GM11168 (cell line): ENCODE results near the gene UGT3A2.
"Not testable (repeated sequence)": the region's sequence is repeated elsewhere in the genome, so short reads cannot be mapped to it uniquely, and the experiment has no call there.

ENCODE experiments used
- in situ Hi-C: fragments of 300-500 bp; cut with MboI; formaldehyde crosslinking; loops from one replicate; pipeline ENCODE4 v1.12.0; 2022; ENCODE audit warnings: low sequenced_read_pairs; ENCODE audit not compliant: unreplicated experiment

The UGT3A2 gene

GRCh38 chr5:36054647-36055046 lies 12.0 kb downstream of the UGT3A2 start:
- in situ Hi-C loops = no loop called here

- in situ Hi-C loops = no loop called here
These were observed 14.1 kb downstream of the UGT3A2 start for GRCh38 chr5:36052538-36052937.

DNA sequence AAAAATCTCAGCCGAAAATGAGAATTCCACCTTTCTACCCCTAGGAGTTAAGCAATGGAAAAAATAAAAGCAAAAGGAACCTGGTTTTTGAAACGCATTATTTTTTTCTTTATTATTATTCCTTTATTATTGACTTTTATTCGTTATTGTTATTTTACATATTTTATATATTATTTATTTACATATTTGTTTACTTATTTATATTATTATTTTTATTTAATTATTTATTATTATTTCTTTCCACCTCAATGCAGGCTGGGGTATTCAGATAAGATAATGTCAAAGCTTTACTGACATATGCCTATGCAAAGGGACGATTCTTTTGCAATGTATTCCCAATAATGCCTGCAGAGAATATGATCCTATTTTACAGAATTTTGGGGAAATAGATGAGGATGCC lies 16.7 kb downstream of the UGT3A2 start:
- in situ Hi-C loops = no loop called here

DNA sequence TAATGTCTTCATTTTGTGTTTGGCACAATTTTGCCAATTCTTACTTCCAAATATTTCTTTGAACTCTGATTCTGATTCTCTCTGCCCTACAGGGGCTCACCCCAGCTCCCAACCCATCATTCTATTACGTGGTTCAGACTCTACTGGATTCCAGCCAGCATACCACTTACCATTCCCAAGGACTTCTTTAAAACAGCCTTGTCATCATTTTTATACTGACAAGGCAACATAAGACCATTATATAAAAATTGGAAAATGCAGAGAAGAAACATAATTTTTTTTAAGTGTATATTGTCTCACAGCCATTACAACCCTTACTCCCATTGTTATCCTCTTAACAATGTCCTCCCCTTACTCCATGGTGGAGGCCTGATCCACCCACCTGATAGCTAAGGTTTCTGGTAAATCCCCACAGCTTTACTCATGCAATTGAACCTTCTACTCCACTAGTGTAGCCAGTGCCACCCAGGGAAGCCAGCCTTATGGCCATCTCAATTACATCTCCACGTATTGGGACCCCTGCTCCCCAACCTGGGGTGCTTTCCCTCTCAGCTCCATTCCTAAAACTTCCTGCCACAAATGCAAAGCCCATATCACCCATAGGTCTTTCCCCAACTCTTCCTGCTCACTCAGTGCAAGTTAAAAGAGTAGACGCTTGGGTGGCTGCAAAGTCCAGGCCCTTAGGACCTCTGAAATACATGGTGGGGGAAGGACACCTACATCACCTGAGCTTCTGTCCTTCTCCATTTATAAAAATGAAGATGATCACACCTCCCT lies 19.1 kb downstream of the UGT3A2 start:
- in situ Hi-C loops = no loop called here

DNA sequence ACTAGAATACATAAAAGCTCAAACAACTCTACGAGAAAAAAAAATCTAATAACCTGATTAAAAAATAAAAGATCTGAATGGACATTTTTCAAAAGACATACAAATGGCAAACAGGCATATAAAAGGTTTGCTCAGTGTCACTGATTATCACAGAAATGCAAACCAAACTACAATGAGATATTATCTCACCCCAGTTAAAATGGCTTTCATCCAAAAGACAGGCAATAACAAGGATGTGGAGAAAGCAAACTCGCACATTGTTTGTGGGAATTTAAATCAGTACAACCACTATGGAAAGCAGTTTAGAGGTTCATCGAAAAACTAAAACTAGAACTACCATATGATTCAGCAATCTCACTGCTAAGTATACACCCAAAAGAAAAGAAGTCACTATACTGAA lies 20.8 kb downstream of the UGT3A2 start:
- in situ Hi-C loops = no loop called here

- in situ Hi-C loops = no loop called here
These were observed 25.2 kb downstream of the UGT3A2 start for GRCh38 chr5:36041537-36041845.

- in situ Hi-C loops = no loop called here
These were observed 25.8 kb downstream of the UGT3A2 start for GRCh38 chr5:36040651-36041536.

DNA sequence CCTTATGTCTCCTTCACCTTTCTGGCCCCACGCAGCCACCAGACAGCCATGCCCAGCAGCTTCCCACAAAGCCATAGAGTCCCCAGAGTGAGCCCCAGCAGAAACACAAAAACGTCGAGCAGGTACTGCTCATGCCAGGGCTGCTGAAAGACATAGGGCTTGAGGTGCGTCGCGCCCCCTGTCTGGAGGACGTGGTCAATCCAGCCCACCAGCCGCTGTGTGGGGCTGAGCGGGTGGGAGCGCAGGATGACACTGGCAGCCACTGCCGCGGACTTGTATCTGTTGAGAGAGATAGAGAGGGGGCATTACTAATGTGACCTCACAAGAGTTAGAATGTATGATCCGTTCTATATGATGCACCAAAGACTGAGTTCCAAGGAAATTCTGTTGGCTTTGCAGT lies 31.0 kb downstream of the UGT3A2 start:
- in situ Hi-C loops = no loop called here

DNA sequence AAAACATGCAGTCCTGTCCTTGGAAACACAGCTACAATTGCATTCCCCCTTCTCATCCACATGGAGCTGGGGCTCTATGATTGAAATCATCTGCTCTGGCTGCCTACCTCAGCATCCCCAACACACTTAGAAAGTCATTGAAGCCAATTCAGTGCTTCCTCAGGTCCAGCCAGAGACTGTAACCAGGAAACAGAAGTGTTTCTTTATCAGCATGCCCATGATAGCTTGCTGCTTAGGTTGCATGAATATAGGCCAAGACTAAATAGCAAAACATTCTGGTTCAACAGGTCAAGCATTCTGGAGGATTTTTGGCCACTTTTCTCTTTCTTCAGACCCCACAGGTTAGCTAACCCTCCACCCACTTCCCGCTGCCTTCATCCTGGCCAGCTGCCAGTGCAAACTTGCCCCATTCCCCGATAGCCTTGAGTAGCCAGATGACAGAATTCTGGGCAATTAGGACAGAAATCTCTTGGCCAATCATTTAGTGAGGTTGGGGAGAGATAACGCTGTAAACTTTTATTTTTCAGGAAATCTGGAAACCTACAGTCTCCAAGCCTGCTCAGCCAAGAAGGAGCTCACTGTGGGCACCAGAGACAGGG lies 32.0 kb downstream of the UGT3A2 start:
- in situ Hi-C loops = not testable (repeated sequence)

DNA sequence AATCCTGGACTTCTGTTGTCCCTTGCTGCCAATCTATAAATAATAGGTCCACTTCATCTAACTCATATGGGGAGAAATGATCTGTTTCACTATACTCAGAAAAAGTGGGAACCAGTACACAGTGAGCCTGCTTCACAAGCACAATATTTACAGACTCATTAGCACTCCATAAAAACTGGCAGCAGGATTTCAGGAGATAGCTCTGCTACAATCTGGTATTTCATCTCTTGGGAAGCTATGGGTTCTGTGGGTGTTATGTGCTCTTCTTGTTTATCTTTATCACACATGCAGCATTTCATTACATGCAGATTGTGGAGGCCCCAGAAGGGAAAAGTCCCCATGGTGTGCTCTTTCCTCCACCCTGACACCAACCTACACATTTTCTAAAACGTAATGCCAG lies 33.2 kb downstream of the UGT3A2 start:
- in situ Hi-C loops = no loop called here

DNA sequence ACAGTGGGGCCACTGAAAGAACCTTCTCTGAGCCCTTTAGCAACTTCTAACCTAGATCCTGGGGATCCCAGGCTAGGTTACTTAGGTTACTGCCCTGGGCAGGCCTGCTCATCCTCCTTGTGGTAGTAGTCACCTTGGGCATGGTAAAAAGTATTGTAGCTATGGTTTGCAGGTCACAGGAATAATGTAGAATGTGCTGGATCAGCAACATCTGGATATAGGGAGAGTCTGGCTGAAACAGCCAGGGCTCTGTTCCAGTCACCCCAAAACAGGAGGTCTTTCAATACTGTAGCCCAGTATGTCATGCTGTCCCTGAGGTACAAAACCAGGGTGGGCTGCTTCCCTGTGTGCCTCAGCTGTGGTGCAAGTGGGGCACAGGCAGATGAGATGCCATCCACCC lies 33.6 kb downstream of the UGT3A2 start:
- in situ Hi-C loops = no loop called here

GRCh38 chr5:36031223-36031622 lies 35.5 kb downstream of the UGT3A2 start:
- in situ Hi-C loops = no loop called here

DNA sequence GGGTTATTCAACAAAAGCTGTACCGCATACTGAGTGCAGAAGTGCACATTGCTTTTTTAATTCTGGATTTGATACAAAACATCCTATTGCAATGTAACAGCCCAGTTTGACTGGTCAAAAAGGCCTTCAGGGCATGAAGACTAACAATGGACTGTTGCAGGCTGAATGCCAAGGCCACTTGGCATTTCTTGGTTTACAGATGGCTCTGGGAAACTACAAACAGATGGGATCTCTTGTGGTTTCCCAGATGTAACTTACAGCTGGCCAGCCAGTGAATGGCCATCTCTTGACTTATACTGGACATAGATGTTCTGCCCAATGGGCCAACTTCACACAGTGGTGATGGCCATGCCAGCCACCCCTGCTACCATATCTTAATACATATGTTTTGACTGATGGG lies 36.8 kb downstream of the UGT3A2 start:
- in situ Hi-C loops = no loop called here

- in situ Hi-C loops = no loop called here
These were observed 37.7 kb downstream of the UGT3A2 start for GRCh38 chr5:36028816-36029465.

DNA sequence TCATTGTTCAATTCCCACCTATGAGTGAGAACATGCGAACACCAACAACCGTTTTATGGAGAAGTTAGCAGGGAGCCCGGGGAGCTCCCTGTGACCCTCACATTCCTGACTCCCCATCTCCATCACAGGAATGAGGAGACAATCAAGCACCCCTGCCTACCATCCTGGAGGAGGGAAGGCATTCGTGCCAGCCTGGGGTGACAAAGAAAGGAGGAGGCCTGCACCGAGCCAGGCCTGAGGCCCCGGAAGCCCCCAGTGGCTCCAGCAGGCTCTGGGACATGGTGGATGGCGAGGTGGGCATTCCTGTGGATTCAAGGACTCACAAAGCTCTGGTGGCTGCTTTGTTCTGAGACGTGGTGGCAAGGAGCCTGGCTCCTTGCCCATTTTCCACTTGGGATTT lies 39.0 kb downstream of the UGT3A2 start:
- in situ Hi-C loops = no loop called here

GRCh38 chr5:36026706-36027465 lies 39.8 kb downstream of the UGT3A2 start:
- in situ Hi-C loops = no loop called here

- in situ Hi-C loops = not testable (repeated sequence)
These were observed 44.4 kb downstream of the UGT3A2 start for GRCh38 chr5:36022246-36022645.

- in situ Hi-C loops = not testable (repeated sequence)
These were observed 47.1 kb downstream of the UGT3A2 start for GRCh38 chr5:36019584-36019983.

- in situ Hi-C loops = no loop called here
These were observed 49.1 kb downstream of the UGT3A2 start for GRCh38 chr5:36017622-36018021.

DNA sequence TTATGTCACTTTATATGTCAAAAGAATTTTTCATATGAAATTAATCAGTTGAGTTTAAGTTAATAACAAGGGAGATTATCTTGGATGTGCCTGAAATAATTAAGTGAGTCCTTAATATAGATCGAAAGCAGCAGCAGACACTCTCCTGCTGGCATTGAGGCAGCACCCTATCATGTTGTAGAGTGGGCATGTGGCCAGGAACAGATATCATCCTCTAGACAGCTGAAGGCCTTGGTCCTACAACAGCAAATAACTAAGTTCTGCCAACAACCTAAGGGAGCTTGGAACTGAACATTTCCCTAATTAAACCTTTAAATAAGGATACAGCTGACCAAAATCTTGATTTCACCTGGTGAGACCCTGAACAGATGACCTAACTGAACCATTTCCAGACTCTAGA lies 49.7 kb downstream of the UGT3A2 start:
- in situ Hi-C loops = no loop called here
